HEK293 (cell line): ENCODE results near the gene PRRT1B.

Experiments used
- BCL11A ChIP-seq: fragments of 450-650 bp; formaldehyde crosslinking; IDR thresholded peaks from 2 replicates; pipeline ENCODE4 v1.5.1; 2016; ENCODE audit warnings: low read depth, missing biosample characterization, missing genetic modification characterization
- GLI2 ChIP-seq: fragments of 450-650 bp; formaldehyde crosslinking; IDR thresholded peaks from 2 replicates; pipeline ENCODE4; 2017; ENCODE audit warnings: missing biosample characterization, missing genetic modification characterization, low read depth, borderline replicate concordance
- HOXA7 ChIP-seq: sonication (generic); formaldehyde crosslinking; IDR thresholded peaks from 2 replicates; pipeline ENCODE4 v1.8.1; 2022; ENCODE audit warnings: missing genetic modification reagents, borderline replicate concordance
- OVOL3 ChIP-seq: fragments of 450-650 bp; formaldehyde crosslinking; IDR thresholded peaks from 2 replicates; pipeline ENCODE4 v1.5.1; 2016; ENCODE audit warnings: missing biosample characterization, missing genetic modification characterization
- SCRT1 ChIP-seq: fragments of 450-650 bp; formaldehyde crosslinking; IDR thresholded peaks from 2 replicates; pipeline ENCODE4 v1.5.1; 2016; ENCODE audit warnings: missing biosample characterization, missing genetic modification characterization, borderline replicate concordance
- SETDB1 ChIP-seq: IDR thresholded peaks from one replicate; pipeline ENCODE4 v1.6.1; 2017; ENCODE audit warnings: mild to moderate bottlenecking, low read length, moderate library complexity, mixed read lengths; ENCODE audit not compliant: insufficient read length
- SP3 ChIP-seq: fragments of 450-650 bp; formaldehyde crosslinking; IDR thresholded peaks from 2 replicates; pipeline ENCODE4 v1.5.1; 2016; ENCODE audit warnings: missing biosample characterization, missing genetic modification characterization
- SP7 ChIP-seq: fragments of 450-650 bp; formaldehyde crosslinking; IDR thresholded peaks from 2 replicates; pipeline ENCODE4 v1.5.1; 2016; ENCODE audit warnings: missing biosample characterization, missing genetic modification characterization
- TRIM28 ChIP-seq: IDR thresholded peaks from 2 replicates; pipeline ENCODE4 v1.6.1; 2011; ENCODE audit warnings: low read length, control low read depth, borderline replicate concordance
- ZBTB8A ChIP-seq: fragments of 450-650 bp; formaldehyde crosslinking; IDR thresholded peaks from 2 replicates; pipeline ENCODE4 v1.5.1; 2016; ENCODE audit warnings: missing biosample characterization, missing genetic modification characterization
- ZFP69B ChIP-seq: fragments of 450-650 bp; formaldehyde crosslinking; IDR thresholded peaks from 2 replicates; pipeline ENCODE4 v1.5.1; 2016; ENCODE audit warnings: missing biosample characterization, missing genetic modification characterization
- ZNF10 ChIP-seq: fragments of 450-650 bp; formaldehyde crosslinking; IDR thresholded peaks from 2 replicates; pipeline ENCODE4 v1.5.1; 2017; ENCODE audit warnings: missing biosample characterization, missing genetic modification characterization
- ZNF146 ChIP-seq: fragments of 450-650 bp; formaldehyde crosslinking; IDR thresholded peaks from 2 replicates; pipeline ENCODE4 v1.5.1; 2016; ENCODE audit warnings: missing biosample characterization, missing genetic modification characterization
- ZNF155 ChIP-seq: fragments of 450-650 bp; formaldehyde crosslinking; IDR thresholded peaks from 2 replicates; pipeline ENCODE4 v1.5.1; 2016; ENCODE audit warnings: missing biosample characterization, missing genetic modification characterization
- ZNF175 ChIP-seq: fragments of 450-650 bp; formaldehyde crosslinking; IDR thresholded peaks from 2 replicates; pipeline ENCODE4 v1.5.1; 2016; ENCODE audit warnings: missing biosample characterization, missing genetic modification characterization
- ZNF24 ChIP-seq: fragments of 450-650 bp; formaldehyde crosslinking; IDR thresholded peaks from 2 replicates; pipeline ENCODE4 v1.5.1; 2016; ENCODE audit warnings: missing biosample characterization, missing genetic modification characterization
- ZNF248 ChIP-seq: fragments of 450-650 bp; formaldehyde crosslinking; IDR thresholded peaks from 2 replicates; pipeline ENCODE4 v1.5.1; 2017; ENCODE audit warnings: missing biosample characterization, missing genetic modification characterization
- ZNF341 ChIP-seq: fragments of 450-650 bp; formaldehyde crosslinking; IDR thresholded peaks from 2 replicates; pipeline ENCODE4; 2016; ENCODE audit warnings: low read depth, missing biosample characterization, missing genetic modification characterization
- ZNF48 ChIP-seq: fragments of 450-650 bp; formaldehyde crosslinking; IDR thresholded peaks from 2 replicates; pipeline ENCODE4 v1.5.1; 2016; ENCODE audit warnings: missing biosample characterization, missing genetic modification characterization
- ZNF510 ChIP-seq: fragments of 450-650 bp; formaldehyde crosslinking; IDR thresholded peaks from 2 replicates; pipeline ENCODE4 v1.5.1; 2018; ENCODE audit warnings: mild to moderate bottlenecking, missing genetic modification characterization, missing biosample characterization; ENCODE audit not compliant: insufficient replicate concordance
- ZNF513 ChIP-seq: fragments of 450-650 bp; IDR thresholded peaks from 2 replicates; pipeline ENCODE4 v1.5.1; 2018; ENCODE audit warnings: missing biosample characterization, missing genetic modification characterization
- ZNF600 ChIP-seq: fragments of 450-650 bp; formaldehyde crosslinking; IDR thresholded peaks from 2 replicates; pipeline ENCODE4 v1.5.1; 2016; ENCODE audit warnings: missing biosample characterization, missing genetic modification characterization
- ZNF624 ChIP-seq: fragments of 450-650 bp; formaldehyde crosslinking; IDR thresholded peaks from 2 replicates; pipeline ENCODE4 v1.5.1; 2017; ENCODE audit warnings: missing biosample characterization, missing genetic modification characterization
- ZNF626 ChIP-seq: fragments of 450-650 bp; sonication (Bioruptor Pico); formaldehyde crosslinking; IDR thresholded peaks from 2 replicates; pipeline ENCODE4 v1.5.1; 2018; ENCODE audit warnings: missing biosample characterization, missing genetic modification characterization, inconsistent platforms
- ZNF654 ChIP-seq: fragments of 450-650 bp; formaldehyde crosslinking; IDR thresholded peaks from 2 replicates; pipeline ENCODE4 v1.5.1; 2016; ENCODE audit warnings: low read depth, missing biosample characterization, missing genetic modification characterization
- ZNF660 ChIP-seq: fragments of 450-650 bp; IDR thresholded peaks from 2 replicates; pipeline ENCODE4 v1.5.1; 2018; ENCODE audit warnings: missing biosample characterization, mild to moderate bottlenecking, missing genetic modification characterization
- ZNF701 ChIP-seq: fragments of 450-650 bp; formaldehyde crosslinking; IDR thresholded peaks from 2 replicates; pipeline ENCODE4 v1.5.1; 2016; ENCODE audit warnings: missing biosample characterization, missing genetic modification characterization
- ZNF707 ChIP-seq: fragments of 450-650 bp; formaldehyde crosslinking; IDR thresholded peaks from 2 replicates; pipeline ENCODE4 v1.5.1; 2016; ENCODE audit warnings: missing biosample characterization, missing genetic modification characterization
- ZNF791 ChIP-seq: fragments of 450-650 bp; formaldehyde crosslinking; IDR thresholded peaks from 2 replicates; pipeline ENCODE4 v1.5.1; 2016; ENCODE audit warnings: missing biosample characterization, missing genetic modification characterization
- ZNF843 ChIP-seq: fragments of 450-650 bp; formaldehyde crosslinking; IDR thresholded peaks from 2 replicates; pipeline ENCODE4 v1.5.1; 2016; ENCODE audit warnings: missing biosample characterization, missing genetic modification characterization
- TF ChIP-seq, protein P1 (sequence below): fragments of 450-650 bp; formaldehyde crosslinking; IDR thresholded peaks from 2 replicates; pipeline ENCODE4 v1.5.1; 2016; ENCODE audit warnings: missing biosample characterization, missing genetic modification characterization
- TF ChIP-seq, protein P2 (sequence below): fragments of 450-650 bp; formaldehyde crosslinking; IDR thresholded peaks from 2 replicates; pipeline ENCODE4 v1.5.1; 2016; ENCODE audit warnings: missing biosample characterization, missing genetic modification characterization
- TF ChIP-seq, protein P3 (sequence below): fragments of 450-650 bp; formaldehyde crosslinking; IDR thresholded peaks from 2 replicates; pipeline ENCODE4 v1.5.1; 2017; ENCODE audit warnings: missing biosample characterization, mild to moderate bottlenecking, missing genetic modification characterization, moderate library complexity

PRRT1B gene

DNA sequence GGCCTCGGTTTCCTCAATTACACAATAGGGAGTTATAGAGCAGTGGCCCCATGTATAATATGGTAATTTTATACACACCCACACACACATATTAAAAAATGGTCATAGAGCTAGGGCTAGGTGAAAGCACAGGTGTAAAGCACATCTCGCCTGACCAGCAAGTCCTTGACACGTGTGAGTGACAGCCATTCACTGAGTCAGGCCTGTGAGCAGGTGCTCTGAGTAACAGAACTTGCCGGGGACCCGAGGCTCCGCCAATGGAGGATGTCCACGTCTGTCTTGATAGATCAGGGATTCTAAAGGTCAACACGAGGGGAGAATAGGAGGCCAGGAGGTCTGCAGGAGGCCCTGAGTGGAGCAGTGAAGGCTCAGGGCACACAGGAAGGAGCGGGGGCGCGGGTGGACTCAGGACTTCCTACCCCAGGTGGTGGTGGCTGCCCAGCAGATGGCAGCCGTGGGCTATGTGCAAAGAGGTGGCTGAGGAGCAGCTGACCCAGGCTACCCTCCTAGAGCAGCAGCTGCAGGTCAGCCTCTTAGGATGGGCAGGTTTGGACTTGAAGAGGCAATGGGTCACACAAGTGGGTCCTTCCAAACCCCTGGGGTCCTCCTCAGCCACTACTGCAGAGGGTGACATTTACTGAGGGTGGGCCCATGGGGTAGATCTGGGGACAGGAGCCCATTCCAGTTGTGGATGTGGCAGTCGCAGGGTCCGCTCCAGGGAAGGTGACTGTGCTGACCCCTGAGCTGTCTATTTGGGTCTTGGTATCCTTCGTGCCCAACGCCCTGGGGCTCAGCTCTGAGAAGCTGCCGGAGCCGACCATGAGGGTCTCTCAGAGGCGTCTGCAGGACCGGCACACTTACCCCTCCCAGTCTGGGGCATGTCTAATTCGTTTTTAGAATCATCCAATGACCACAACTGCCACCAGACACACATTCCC lies 45.9 kb downstream of the PRRT1B start (continued):
- TF ChIP-seq SCRT1 (no peak), SP3 (tag by site-specific recombination) (no peak), ZNF341 (tag by site-specific recombination) (no peak), ZFP69B (tag by site-specific recombination) (peak; percentile 50; the same call in 1 of the 2 replicates), ZBTB8A (tag by site-specific recombination) (no peak), ZNF146 (tag by site-specific recombination) (no peak), ZNF175 (tag by site-specific recombination) (no peak), ZNF48 (tag by site-specific recombination) (no peak), ZNF10 (tag by site-specific recombination) (no peak), ZNF510 (tag by site-specific recombination) (no peak), GLI2 (tag by site-specific recombination) (no peak), OVOL3 (tag by site-specific recombination) (no peak), ZNF513 (tag by site-specific recombination) (no peak), SETDB1 (no peak), TRIM28 (no peak), BCL11A (tag by site-specific recombination) (0 out of 2 replicates have a peak, but pooled peaks have one; percentile 39), ZNF155 (tag by site-specific recombination) (no peak), ZNF791 (tag by site-specific recombination) (no peak), ZNF707 (tag by site-specific recombination) (no peak), ZNF624 (no peak), ZNF24 (tag by site-specific recombination) (no peak; the same call in 1 of the 2 replicates), ZNF701 (no peak), ZNF248 (tag by site-specific recombination) (no peak), ZNF654 (tag by site-specific recombination) (peak; percentile 89), ZNF843 (tag by site-specific recombination) (no peak), ZNF626 (no peak), ZNF660 (tag by site-specific recombination) (no peak), SP7 (tag by site-specific recombination) (peak; percentile 45; the same call in 1 of the 2 replicates), ZNF600 (tag by site-specific recombination) (peak; percentile 43; the same call in 1 of the 2 replicates), HOXA7 (CRISPR knock-in tag) (no peak)
- TF ChIP-seq, protein P1, sequence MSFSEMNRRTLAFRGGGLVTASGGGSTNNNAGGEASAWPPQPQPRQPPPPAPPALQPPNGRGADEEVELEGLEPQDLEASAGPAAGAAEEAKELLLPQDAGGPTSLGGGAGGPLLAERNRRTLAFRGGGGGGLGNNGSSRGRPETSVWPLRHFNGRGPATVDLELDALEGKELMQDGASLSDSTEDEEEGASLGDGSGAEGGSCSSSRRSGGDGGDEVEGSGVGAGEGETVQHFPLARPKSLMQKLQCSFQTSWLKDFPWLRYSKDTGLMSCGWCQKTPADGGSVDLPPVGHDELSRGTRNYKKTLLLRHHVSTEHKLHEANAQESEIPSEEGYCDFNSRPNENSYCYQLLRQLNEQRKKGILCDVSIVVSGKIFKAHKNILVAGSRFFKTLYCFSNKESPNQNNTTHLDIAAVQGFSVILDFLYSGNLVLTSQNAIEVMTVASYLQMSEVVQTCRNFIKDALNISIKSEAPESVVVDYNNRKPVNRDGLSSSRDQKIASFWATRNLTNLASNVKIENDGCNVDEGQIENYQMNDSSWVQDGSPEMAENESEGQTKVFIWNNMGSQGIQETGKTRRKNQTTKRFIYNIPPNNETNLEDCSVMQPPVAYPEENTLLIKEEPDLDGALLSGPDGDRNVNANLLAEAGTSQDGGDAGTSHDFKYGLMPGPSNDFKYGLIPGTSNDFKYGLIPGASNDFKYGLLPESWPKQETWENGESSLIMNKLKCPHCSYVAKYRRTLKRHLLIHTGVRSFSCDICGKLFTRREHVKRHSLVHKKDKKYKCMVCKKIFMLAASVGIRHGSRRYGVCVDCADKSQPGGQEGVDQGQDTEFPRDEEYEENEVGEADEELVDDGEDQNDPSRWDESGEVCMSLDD (tag by site-specific recombination): peak; percentile 25; the same call in 1 of the 2 replicates
- TF ChIP-seq, protein P2, sequence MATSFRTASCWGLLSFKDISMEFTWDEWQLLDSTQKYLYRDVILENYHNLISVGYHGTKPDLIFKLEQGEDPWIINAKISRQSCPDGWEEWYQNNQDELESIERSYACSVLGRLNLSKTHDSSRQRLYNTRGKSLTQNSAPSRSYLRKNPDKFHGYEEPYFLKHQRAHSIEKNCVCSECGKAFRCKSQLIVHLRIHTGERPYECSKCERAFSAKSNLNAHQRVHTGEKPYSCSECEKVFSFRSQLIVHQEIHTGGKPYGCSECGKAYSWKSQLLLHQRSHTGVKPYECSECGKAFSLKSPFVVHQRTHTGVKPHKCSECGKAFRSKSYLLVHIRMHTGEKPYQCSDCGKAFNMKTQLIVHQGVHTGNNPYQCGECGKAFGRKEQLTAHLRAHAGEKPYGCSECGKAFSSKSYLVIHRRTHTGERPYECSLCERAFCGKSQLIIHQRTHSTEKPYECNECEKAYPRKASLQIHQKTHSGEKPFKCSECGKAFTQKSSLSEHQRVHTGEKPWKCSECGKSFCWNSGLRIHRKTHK: no peak
- TF ChIP-seq, protein P3, sequence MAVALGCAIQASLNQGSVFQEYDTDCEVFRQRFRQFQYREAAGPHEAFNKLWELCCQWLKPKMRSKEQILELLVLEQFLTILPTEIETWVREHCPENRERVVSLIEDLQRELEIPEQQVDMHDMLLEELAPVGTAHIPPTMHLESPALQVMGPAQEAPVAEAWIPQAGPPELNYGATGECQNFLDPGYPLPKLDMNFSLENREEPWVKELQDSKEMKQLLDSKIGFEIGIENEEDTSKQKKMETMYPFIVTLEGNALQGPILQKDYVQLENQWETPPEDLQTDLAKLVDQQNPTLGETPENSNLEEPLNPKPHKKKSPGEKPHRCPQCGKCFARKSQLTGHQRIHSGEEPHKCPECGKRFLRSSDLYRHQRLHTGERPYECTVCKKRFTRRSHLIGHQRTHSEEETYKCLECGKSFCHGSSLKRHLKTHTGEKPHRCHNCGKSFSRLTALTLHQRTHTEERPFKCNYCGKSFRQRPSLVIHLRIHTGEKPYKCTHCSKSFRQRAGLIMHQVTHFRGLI (tag by site-specific recombination): no peak
